Inflammatory macrophage treated with lipopolysaccharide for 1 hour (primary cell): ENCODE measurements around the gene LRRC15.

ENCODE experiments used
- DNase-seq, 2 donors: peaks; one replicate each; pipeline ENCODE4 v3.0.0-alpha.2; 2020 to 2022

LRRC15 gene

GRCh38 chr3:194369522-194370279 is at the start of gene LRRC15:
TSS of gene LRRC15 (minus strand) at chr3:194369743. CDS start at chr3:194361043, 8,700 bp downstream.
- no peak for DNase-seq

GRCh38 chr3:194418671-194419070 is 49.1 kb upstream of the LRRC15 start:
- DNase-seq = no peak

- no peak for DNase-seq
These were observed 37.9 kb upstream of the LRRC15 start for GRCh38 chr3:194407423-194407822.

GRCh38 chr3:194405766-194406165 is 36.2 kb upstream of the LRRC15 start:
- DNase-seq = no peak

- DNase-seq = peak; percentile 31 to 75
These were observed 35.0 kb upstream of the LRRC15 start for GRCh38 chr3:194404365-194405140.

GRCh38 chr3:194401868-194402329 is 32.4 kb upstream of the LRRC15 start:
- DNase-seq = no peak

GRCh38 chr3:194401346-194401745 is 31.8 kb upstream of the LRRC15 start:
- no peak for DNase-seq

- DNase-seq = no peak
These were observed 30.4 kb upstream of the LRRC15 start for GRCh38 chr3:194399874-194400411.

GRCh38 chr3:194399166-194399565 is 29.6 kb upstream of the LRRC15 start, which contains the start of gene GP5:
TSS of gene GP5 (minus strand) at chr3:194399266. CDS start at chr3:194398282, 984 bp downstream.
- no peak for DNase-seq

GRCh38 chr3:194397757-194398312 is 28.3 kb upstream of the LRRC15 start:
- no peak for DNase-seq

GRCh38 chr3:194396859-194397756 is 27.6 kb upstream of the LRRC15 start:
- DNase-seq = no peak

- DNase-seq = no peak
These were observed 27.0 kb upstream of the LRRC15 start for GRCh38 chr3:194396539-194396858.

GRCh38 chr3:194395778-194396538 is 26.4 kb upstream of the LRRC15 start:
- DNase-seq = no peak

- DNase-seq = no peak
These were observed 25.7 kb upstream of the LRRC15 start for GRCh38 chr3:194395212-194395611.

- no peak for DNase-seq
These were observed 23.0 kb upstream of the LRRC15 start for GRCh38 chr3:194392576-194392975.

- DNase-seq = no peak
These were observed 21.3 kb upstream of the LRRC15 start for GRCh38 chr3:194390835-194391234.

GRCh38 chr3:194389269-194389668 is 19.7 kb upstream of the LRRC15 start:
- DNase-seq = no peak

- no peak for DNase-seq
These were observed 18.4 kb upstream of the LRRC15 start for GRCh38 chr3:194387926-194388418.

GRCh38 chr3:194387276-194387675 is 17.7 kb upstream of the LRRC15 start:
- DNase-seq = no peak

GRCh38 chr3:194386648-194387047 is 17.1 kb upstream of the LRRC15 start:
- DNase-seq = no peak

GRCh38 chr3:194386066-194386465 is 16.5 kb upstream of the LRRC15 start:
- DNase-seq = no peak
